ENCODE data around the gene TCF4. TPM values are rescaled to one million over a fixed set of nuclear protein-coding genes. Genes with fewer than 3 reads are reported as not detected.

The TCF4 gene
- total RNA-seq, 1 donor from 2014 or later: 159 TPM

- DNase-seq (ENCODE audit: low spot score): no peak
Measured at GRCh38 chr18:55506074-55506473, 81.9 kb downstream of the TCF4 start.

GRCh38 chr18:55504808-55505207 is 83.2 kb downstream of the TCF4 start:
- no peak for DNase-seq (ENCODE audit: low spot score)

GRCh38 chr18:55503167-55503820 is 84.7 kb downstream of the TCF4 start:
- no peak for DNase-seq (ENCODE audit: low spot score)

- DNase-seq (ENCODE audit: low spot score): no peak
Measured at GRCh38 chr18:55501982-55502710, 85.8 kb downstream of the TCF4 start.

- no peak for DNase-seq (ENCODE audit: low spot score)
Measured at GRCh38 chr18:55501579-55501978, 86.4 kb downstream of the TCF4 start.

GRCh38 chr18:55500316-55501086 is 87.5 kb downstream of the TCF4 start:
- DNase-seq (ENCODE audit: low spot score): no peak

- DNase-seq (ENCODE audit: low spot score): no peak
Measured at GRCh38 chr18:55499526-55499925, 88.5 kb downstream of the TCF4 start.

- no peak for DNase-seq (ENCODE audit: low spot score)
Measured at GRCh38 chr18:55497825-55498403, 90.1 kb downstream of the TCF4 start.

- no peak for DNase-seq (ENCODE audit: low spot score)
Measured at GRCh38 chr18:55494899-55495298, 93.1 kb downstream of the TCF4 start.

- no peak for DNase-seq (ENCODE audit: low spot score)
Measured at GRCh38 chr18:55494441-55494840, 93.6 kb downstream of the TCF4 start.

GRCh38 chr18:55491616-55492015 is 96.4 kb downstream of the TCF4 start:
- DNase-seq (ENCODE audit: low spot score): no peak

- no peak for DNase-seq (ENCODE audit: low spot score)
Measured at GRCh38 chr18:55489034-55489986, 98.7 kb downstream of the TCF4 start.

GRCh38 chr18:55488473-55488872 is 99.5 kb downstream of the TCF4 start:
- DNase-seq (ENCODE audit: low spot score): no peak

GRCh38 chr18:55487997-55488396 is 100.0 kb downstream of the TCF4 start:
- no peak for DNase-seq (ENCODE audit: low spot score)

GRCh38 chr18:55486936-55487335 is 101.1 kb downstream of the TCF4 start:
- no peak for DNase-seq (ENCODE audit: low spot score)

- DNase-seq (ENCODE audit: low spot score): no peak
Measured at GRCh38 chr18:55485666-55486065, 102.3 kb downstream of the TCF4 start.

GRCh38 chr18:55484773-55485172 is 103.2 kb downstream of the TCF4 start:
- DNase-seq (ENCODE audit: low spot score): no peak

GRCh38 chr18:55483266-55483871 is 104.6 kb downstream of the TCF4 start:
- no peak for DNase-seq (ENCODE audit: low spot score)

GRCh38 chr18:55479656-55480420 is 108.2 kb downstream of the TCF4 start:
- DNase-seq (ENCODE audit: low spot score): no peak
